Fibroblast of gingiva (primary cell): ENCODE measurements around the gene KIF1C.

Experiments used
- DNase-seq: peaks from one replicate; pipeline ENCODE4 v3.0.0-alpha.2; 2011; ENCODE audit warnings: low read depth

KIF1C gene

GRCh38 chr17:4997302-4998026, at the start of gene KIF1C, which contains the start of gene INCA1:
TSS of gene KIF1C (plus strand) at chr17:4997950. CDS start at chr17:5000247, 2,297 bp downstream.
TSS of gene INCA1 (minus strand) at chr17:4997522. CDS start at chr17:4994437, 3,085 bp downstream.
- peak; percentile 88 for DNase-seq

GRCh38 chr17:4948166-4948930, 49.4 kb upstream of the KIF1C start, which contains the start of gene PFN1:
TSS of gene PFN1 (minus strand) at chr17:4948530. CDS start at chr17:4948394, 136 bp downstream.
- peak; percentile 94 for DNase-seq

GRCh38 chr17:4948931-4949320, 48.8 kb upstream of the KIF1C start:
- DNase-seq, result peak; percentile 93

- peak; percentile 69 for DNase-seq
Observed at GRCh38 chr17:4949321-4950074, 48.3 kb upstream of the KIF1C start.

GRCh38 chr17:4950075-4950745, 47.5 kb upstream of the KIF1C start:
- no peak for DNase-seq

- no peak for DNase-seq
Observed at GRCh38 chr17:4950746-4951204, 47.0 kb upstream of the KIF1C start, which contains the start of gene ENO3. TSS of gene ENO3 (plus strand) at chr17:4951119. CDS start at chr17:4951830, 711 bp downstream.

- no peak for DNase-seq
Observed at GRCh38 chr17:4951486-4951885, 46.3 kb upstream of the KIF1C start.

GRCh38 chr17:4953451-4953961, 44.2 kb upstream of the KIF1C start:
- DNase-seq, result peak; percentile 70

GRCh38 chr17:4955091-4955490, 42.7 kb upstream of the KIF1C start:
- no peak for DNase-seq

GRCh38 chr17:4956493-4957061, 41.2 kb upstream of the KIF1C start:
- DNase-seq, result no peak

- DNase-seq, result no peak
Observed at GRCh38 chr17:4958102-4958501, 39.6 kb upstream of the KIF1C start.

- DNase-seq, result no peak
Observed at GRCh38 chr17:4959261-4959965, 38.3 kb upstream of the KIF1C start.

GRCh38 chr17:4960279-4960922, 37.3 kb upstream of the KIF1C start:
- no peak for DNase-seq

GRCh38 chr17:4965311-4965986, 32.3 kb upstream of the KIF1C start:
- DNase-seq, result no peak

- DNase-seq, result peak; percentile 100
Observed at GRCh38 chr17:4966844-4967538, 30.8 kb upstream of the KIF1C start.

GRCh38 chr17:4967539-4968485, 29.9 kb upstream of the KIF1C start, which contains the start of gene SPAG7:
TSS of gene SPAG7 (minus strand) at chr17:4967817. CDS start at chr17:4967804, 13 bp downstream.
- DNase-seq, result peak; percentile 98

- no peak for DNase-seq
Observed at GRCh38 chr17:4968486-4969046, 29.2 kb upstream of the KIF1C start.
